SKM-1 (cell line): Measurements from ENCODE around the gene ZNF786.
"Not testable (repeated sequence)": the region's sequence is repeated elsewhere in the genome, so short reads cannot be mapped to it uniquely, and the experiment has no call there.

ENCODE experiments used
- DNase-seq: peaks from one replicate; lab custom pipeline; 2025; ENCODE audit not compliant: unreplicated experiment; lab: John Stamatoyannopoulos, UW

ZNF786 gene

DNA sequence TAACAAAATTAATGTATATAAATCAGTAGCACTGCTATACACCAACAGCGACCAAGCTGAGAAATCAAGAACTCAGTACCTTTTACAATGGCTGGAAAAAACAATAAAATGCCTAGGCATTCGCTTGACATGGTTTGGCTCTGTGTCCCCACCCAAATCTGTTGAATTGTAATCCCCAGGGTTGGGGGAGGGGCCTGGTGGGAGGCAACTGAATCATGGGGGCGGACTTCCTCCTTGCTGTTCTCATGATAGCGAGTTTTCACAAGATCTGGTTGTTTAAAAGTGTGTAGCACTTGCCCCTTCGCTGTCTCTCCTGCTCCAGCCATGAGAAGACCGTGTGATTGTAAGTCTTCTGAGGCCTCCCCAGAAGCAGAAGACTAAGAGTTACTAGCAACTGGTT is 8.6 kb downstream of the ZNF786 start:
- no peak for DNase-seq

DNA sequence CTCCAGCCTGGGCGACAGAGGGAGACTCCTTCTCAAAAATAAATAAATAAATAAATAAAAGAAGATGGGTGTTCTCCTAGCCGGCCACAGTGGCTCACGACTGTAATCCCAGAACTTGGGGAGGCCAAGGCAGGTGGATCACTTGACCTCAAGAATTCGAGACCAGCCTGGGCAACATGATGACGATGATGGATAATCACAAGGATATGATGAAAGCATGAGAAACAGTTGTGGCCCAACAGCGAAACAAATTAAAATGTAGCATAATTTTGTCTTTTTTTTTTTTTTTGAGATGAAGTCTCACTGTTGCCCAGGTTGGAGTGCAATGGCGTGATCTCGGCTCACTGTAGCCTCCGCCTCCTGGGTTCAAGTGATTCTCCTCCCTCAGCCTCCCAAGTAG is 12.9 kb downstream of the ZNF786 start:
- DNase-seq, result no peak

DNA sequence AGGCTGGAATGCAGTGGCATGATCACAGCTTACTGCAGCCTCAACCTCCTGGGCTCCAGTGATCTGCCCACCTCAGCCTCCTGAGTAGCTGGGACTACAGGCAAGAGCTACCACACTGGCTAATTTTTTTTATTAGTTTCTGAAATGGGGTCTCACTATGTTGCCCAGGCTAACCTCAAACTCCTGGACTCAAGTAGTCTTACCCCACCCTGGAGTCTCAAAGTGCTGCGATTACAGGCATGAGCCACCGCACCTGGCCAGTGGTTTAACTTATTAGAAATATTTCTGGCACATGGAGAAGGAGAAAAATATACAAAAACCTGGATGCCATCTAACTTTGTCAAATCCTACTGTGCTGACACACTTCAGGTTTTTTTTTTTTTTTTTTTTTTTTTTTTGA is 15.2 kb downstream of the ZNF786 start:
- DNase-seq, result no peak

DNA sequence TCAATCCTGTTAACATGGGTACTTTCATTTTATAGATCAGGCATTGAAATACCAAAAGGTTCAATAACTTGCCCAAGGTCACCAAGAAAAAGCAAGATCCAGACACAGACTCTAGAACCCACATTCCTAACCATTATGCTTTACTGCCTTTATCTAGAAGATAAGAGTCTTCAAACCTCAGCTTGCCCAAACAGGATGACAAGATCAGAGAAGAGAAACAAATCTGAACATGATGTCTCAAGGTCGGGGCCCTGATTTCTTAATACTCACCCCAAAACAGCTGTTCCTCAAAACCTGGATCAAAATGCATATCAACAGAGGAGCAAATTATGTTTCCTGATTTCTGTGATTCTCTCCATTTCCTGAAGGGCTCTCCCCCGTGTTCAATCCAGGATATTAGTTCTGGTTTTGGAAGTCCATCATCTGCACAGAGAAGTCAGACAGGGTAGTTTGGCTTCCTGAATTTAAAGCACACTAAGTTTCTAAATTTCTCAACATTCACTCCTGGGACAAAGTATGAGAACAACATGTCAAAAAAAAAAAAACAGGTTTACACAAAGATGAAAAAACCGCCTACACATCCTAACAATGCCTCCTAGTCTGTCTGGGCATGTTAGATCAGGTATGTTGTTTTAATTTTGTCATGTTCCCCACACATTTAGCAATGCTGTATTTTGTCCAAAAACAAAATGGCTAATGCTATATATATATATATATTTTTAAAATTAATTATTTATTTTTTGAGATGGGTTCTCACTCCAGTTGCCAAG is 16.2 kb downstream of the ZNF786 start:
- DNase-seq, result no peak

DNA sequence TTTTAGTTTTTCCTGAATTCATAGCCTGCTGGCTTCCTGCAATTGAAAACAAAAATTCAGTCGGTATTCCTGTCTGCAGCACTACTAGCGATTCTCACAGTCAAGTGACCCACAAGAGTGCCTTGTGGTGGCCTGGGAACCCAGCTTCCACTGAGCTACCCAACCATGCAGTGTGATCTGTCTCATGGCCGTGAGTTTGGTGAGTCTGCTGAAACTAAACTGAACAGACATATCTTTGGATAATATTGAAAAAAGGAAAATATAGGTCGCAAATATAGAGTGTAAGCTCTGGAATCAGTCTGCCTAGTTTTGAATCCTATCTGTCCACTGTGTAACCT is 18.1 kb downstream of the ZNF786 start:
- DNase-seq, result no peak

DNA sequence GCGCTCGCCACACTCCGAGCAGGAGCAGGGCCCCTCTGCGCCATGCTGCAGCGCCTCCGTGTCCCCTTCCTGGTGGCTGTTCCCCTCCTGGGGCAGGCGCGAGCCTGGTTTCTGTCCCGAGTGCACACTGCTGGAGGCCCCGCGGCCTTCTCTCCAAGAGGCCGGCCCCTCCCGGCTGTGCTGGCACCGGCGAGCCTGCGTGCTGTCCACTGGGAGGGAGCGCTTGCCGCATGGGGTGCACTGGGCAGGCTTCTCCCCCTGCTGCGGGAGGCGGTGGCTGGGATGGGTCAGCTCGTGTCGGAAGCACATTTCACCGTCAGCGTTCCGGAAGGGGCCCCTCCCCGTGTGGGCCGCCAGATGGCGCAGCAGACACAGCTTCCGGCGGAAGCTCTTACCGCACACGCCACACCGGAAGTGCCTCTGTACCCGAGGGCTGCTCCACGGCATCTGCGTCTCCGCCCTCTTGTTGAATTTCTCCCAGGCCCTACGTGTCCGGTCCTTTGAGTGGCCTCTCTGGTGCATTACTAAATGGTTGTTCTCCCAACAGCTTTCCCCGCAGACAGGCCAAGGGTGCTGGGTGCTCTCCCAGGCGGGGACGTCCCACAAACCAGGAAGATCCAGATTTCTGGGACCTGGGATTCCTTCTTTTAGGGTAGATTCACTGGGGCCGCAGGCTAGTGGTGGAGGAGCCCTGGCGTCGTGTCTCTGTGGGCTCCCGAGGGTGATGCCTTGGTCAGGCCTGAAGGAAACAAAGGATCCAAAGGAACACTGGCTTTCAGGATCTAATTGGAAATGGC is 18.7 kb downstream of the ZNF786 start:
- DNase-seq, result no peak

DNA sequence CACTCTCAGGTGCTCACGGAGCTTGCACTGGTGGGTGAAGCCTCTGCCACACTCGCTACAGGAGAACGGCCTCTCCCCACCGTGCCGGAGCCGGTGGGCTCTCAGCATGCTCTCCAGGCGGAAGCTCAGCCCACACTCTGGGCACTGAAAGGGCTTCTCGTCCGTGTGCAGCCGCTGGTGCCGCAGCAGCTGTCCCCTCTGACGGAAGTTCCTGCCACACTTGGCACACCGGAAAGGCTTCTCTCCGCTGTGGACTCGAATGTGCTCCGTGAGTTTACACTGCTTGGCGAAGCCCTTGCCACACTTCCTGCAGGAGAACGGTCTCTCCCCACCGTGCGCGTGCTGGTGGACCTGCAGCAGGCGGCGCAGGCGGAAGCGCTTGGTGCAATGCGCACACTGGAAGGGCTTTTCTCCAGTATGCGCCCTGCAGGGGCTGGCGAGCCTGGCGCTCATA is 19.3 kb downstream of the ZNF786 start:
- no peak for DNase-seq

DNA sequence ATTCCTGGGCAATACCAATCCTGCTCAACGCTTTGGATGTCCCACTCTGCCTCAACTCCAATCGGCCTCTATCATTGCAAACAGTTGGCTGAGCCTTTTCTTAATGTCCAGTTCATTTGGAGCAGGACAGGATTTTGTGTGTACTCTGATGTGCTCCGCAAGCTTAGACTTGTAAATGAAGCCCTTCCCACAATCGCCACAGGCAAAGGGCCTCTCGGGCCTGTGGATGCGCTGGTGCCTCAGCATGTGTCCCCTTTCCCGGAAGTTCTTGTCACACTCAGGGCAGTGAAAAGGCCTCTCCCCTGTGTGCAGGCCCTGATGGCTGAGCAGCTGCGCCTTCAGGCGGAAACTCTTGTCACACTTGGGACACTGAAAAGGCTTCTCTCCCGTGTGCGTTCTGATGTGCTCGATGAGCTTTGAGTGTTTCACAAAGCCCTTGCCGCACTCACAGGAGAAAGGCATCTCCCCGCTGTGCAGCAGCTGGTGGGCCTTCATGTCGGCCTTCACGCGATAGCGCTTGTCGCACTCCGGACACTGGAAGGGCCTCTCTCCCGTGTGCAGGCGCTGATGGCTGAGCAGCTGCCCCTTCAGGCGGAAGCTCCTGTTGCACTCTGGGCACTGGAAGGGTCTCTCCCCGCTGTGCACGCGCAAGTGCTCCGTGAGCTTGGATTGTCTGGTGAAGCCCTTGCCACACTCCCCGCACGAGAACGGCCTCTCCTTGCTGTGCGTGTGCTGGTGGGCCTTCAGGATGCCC is 20.0 kb downstream of the ZNF786 start:
- no peak for DNase-seq

DNA sequence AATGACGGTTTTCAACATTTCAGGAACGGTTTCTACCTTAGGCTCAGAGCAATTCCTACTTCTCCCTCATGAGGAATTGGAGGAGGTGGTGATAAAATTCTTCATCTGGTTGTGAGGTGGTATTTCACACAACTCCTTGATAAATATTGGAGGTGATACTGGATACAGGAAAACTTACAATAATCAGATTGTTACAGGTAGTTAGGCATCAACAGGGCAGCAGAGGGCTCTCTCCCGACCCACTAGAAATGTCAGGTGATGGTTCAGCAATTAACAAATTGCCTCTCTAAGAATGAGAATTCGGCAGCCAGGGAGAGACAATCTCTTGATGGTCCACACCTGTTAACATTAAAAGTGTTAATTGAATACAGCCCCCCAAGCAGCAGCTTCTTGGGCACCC is 22.6 kb downstream of the ZNF786 start:
- no peak for DNase-seq

DNA sequence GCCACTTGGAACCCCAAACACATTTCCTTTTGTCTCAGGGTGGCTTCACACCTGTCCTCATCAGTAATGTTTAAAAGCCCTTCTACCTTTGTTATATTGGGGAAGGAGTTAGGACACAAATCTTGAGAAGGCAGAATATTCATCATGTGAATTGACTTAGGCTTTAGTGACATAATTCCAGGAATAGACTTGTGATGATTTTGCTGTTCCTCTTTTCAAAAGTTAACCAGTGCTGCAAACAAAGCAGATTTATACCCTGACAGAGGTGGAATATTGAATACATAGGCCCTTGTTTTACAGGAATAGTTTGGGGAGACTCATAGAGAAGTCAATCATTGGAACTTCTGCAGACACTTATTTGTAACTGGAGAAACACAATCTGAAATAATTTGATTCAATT is 27.0 kb downstream of the ZNF786 start:
- DNase-seq, result no peak

DNA sequence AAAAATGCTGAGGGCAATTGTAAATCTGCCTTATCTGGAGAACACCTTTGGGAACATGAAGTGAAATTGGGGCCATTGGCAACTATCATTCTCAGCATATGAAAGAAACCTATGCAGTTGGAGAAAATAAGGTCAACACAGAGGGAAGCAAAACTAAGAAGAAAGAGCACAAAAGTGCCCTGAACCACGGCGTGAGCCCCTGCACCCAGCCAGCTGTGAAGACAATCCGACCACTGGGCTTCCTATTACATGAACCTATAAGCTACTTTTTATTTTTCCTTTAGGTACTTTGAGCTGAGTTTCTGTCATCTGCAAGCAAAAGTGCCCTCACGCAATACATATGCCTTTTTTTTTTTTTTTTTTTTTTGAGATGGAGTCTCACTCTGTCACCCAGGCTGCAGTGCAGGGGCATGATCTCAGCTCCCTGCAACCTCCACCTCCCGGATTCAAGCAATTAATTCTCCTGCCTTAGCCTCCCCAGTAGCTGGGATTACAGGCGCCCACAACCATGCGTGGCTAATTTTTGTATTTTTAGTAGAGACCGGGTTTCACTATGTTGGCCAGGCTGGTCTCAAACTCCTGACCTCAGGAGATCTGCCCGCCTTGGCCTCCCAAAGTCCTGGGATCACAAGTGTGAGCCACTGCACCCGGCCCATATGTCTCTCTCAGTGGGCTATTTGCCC is 28.2 kb downstream of the ZNF786 start:
- DNase-seq, result not testable (repeated sequence)

DNA sequence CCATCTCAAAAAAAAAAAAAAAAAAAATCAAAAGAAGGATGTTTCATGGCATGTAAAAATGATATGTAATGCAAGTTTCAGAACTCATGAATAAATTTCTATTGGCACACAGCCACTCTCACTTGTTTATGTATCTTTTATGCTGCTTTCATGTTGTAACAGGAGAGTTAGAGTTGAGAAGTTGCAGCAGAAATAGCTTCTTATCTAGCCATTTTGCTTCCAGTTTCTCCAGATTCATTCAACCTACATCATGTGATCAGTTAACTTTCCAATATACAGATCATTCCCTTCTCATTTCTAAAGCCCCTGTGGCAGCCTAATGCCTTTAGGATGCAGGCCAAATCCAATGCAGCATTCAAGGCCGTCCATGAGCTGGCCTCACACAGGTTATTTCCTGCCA is 30.4 kb downstream of the ZNF786 start:
- DNase-seq, result no peak

DNA sequence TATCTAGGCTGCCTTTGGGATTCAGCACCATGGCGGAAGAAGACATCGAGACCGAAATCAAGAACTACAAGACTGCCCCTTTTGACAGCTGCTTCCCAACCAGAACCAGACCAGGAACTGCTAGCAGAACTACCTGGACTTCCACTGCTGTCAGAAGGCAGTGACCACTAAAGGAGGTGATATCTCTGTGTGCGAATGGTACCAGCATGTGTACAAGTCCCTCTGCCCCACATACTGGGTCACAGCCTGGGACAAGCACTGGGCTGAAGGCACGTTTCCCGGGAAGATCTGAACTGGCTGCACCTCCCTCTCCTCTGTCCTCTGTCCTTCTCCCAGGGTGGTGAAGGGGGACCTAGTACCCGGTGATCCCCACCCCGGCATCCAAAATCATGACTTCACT is 36.6 kb downstream of the ZNF786 start:
- DNase-seq, result no peak

DNA sequence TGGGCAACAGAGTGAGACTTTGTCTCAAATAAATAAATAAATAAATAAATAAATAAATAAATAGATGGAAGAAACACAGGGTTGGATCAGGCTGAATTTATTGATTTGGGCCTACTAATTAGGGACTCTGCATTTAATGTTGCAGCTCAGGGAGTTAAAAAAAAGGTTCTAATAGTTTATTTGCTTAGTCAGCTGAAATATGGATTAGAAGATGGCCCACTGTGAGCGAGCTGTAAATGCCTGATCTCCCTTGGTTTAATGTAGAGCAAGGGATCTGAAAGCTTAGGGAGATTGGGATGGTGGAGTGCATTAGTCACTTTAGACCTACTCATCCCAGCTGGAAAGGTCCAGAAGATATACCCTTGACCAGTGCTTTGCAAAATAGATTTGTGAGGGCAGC is 37.1 kb downstream of the ZNF786 start:
- no peak for DNase-seq

DNA sequence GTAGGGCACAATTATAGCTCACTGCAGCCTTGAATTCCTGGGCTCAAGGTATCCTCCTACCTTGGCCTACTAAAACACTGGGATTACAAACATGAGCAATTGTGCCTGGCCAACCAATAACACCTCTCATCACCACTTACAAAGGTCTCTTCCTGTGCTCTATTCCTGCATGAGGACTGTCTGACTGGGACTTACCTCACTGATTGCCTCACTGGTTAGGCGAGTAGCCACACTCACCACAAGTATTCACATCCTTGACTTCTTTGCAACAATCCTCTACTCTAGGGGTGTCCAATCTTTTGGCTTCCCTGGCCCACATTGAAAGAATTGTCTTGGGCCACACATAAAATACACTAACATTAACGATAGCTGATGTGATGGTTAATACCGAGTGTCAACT is 39.6 kb downstream of the ZNF786 start:
- DNase-seq, result no peak

DNA sequence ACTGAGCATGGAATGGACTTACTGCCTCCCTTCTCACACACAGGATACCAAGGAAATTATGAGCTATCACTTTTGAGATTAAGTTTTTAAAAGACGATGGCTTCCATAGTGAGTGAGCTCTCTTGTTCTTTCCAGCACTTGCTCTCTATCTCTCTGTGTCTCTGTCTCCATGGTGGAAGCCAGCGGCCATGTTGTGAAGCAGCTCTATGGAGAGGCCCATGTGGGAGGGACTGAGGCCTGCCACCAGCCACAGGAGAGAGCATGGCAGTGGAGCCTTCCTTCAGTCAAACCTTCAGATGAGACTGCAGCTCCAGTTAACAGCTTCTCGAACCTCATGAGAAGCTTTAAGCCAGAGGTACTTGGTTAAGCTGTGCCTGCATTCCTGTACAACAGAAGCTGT is 41.7 kb downstream of the ZNF786 start:
- no peak for DNase-seq

DNA sequence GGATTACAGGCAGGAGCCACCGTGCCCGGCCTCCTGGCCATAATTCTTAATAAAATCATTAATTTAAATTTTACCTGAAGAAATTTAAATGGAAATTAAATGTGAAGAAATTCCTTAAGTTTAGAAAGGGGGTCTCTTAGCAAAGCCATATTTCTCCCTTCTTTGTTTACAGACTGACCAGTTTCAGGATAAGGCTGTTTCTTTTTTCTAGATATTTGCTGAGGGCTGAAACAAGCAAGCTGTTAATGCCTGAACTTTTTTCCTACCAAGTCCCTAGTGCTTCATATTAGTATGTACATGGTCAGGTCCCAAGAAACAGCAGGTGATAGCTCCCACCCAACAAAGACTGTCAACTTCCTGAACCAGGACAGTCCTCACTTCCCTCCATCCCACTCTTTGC is 44.1 kb downstream of the ZNF786 start:
- DNase-seq, result no peak

DNA sequence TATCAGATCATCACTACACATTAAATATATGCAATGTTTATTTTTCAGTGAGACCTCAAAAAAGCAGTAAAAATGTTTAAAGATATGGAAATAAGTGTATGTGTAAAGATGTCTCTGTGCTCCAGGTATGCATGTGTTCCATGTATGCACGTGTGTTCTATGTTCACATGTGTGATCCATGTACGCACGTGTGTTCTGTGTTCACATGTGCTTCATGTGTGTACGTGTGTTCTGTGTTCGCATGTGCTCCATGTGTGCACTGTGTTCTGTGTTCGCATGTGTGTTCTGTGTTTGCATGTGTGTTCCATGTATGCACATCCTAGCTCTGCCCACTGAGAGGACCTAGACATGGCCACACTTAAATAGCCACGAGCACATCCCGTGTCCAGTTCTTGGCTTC is 46.6 kb downstream of the ZNF786 start:
- no peak for DNase-seq

DNA sequence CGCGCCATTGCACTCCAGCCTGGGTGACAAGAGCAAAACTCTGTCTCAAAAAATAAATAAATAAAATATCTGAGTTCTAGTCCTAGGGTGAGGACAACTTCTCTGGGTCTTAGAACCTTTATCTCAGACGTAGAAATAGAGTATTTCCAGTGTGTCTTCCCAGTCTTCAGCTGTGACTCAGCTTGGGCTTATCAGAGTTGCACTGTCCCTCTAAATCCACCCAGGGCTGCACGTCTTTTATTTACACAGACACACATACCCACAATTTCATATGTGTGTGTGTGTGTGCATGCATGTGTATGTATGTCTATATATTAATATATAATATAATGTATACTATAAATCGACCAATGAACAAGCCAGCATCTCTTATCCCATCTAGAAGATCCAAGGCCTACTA is 49.2 kb downstream of the ZNF786 start:
- DNase-seq, result no peak

DNA sequence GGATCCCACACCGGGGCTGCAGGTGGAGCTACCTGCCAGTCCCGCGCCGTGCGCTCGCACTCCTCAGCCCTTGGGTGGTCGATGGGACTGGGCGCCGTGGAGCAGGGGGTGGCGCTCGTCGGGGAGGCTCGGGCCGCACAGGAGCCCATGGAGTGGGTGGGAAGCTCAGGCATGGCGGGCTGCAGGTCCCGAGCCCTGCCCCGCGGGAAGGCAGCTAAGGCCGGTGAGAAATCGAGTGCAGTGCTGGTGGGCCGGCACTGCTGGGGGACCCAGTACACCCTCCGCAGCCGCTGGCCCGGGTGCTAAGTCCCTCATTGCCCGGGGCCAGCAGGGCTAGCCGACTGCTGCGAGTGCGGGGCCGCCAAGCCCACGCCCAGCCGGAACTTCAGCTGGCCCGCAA is 51.9 kb downstream of the ZNF786 start:
- not testable (repeated sequence) for DNase-seq

DNA sequence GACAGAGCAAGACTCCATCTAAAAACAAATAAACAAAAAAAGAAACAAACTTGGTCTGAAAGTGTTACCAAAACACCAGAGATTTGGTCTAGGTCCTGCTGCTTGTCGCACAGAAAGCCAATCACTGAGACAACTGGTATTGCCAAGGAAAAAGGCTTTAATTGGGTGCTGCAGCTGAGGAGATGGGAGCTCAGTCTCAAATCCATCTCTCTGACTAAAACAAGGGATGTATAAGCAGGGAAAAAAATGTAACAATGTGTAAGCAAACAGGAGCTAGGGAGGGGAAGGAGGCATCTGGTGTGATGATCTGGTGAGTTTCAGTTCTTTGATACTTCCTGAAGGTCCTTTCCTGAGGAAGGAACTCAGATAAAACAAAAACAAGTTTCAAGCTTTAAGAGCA is 53.8 kb downstream of the ZNF786 start:
- no peak for DNase-seq
